Gastroesophageal sphincter (tissue), 3 donors: Measurements from ENCODE around the gene ENTREP3.
"Not testable (repeated sequence)": the region's sequence is repeated elsewhere in the genome, so short reads cannot be mapped to it uniquely, and the experiment has no call there.

Experiments used
- CTCF ChIP-seq, 4 experiments: fragments of 200-600 bp in 2 of 4; fragments of 450-650 bp in 2 of 4; sonication (generic) in 1 of 4; IDR thresholded peaks; one replicate each; pipeline ENCODE4 v1.5.1; 2017 to 2019; ENCODE audit warnings: antibody characterized with exemption in 4 of 4, mild to moderate bottlenecking in 2 of 4, moderate library complexity in 2 of 4
- POLR2A ChIP-seq, 2 donors: fragments of 450-650 bp; IDR thresholded peaks; one replicate each; pipeline ENCODE4 v1.6.1; 2017; ENCODE audit warnings: antibody characterized with exemption in 2 of 2, mild to moderate bottlenecking in 2 of 2, moderate library complexity in 1 of 2

- not testable (repeated sequence) for TF ChIP-seq POLR2A, CTCF (IDR thresholded peaks at IDR 0.05)
Observed at GRCh38 chr1:155225404-155225759, 29.9 kb downstream of the ENTREP3 start.
